Activated CD4-positive, alpha-beta T cell treated with anti-CD3 and anti-CD28 coated beads, Interleukin-2, amount 50 U/mL, for 48 hours (primary cell): ENCODE measurements around the gene CNTNAP5.
"Not testable (repeated sequence)": the region's sequence is repeated elsewhere in the genome, so short reads cannot be mapped to it uniquely, and the experiment has no call there.

Experiments used
- DNase-seq, 2 experiments: peaks; one replicate each; pipeline ENCODE4 v3.0.0-alpha.2; 2020

CNTNAP5 gene

GRCh38 chr2:124333784-124334183 lies 308.7 kb downstream of the CNTNAP5 start:
- DNase-seq: no peak

- no peak for DNase-seq
These were observed 310.0 kb downstream of the CNTNAP5 start for GRCh38 chr2:124335058-124335457.

- DNase-seq: no peak
These were observed 314.6 kb downstream of the CNTNAP5 start for GRCh38 chr2:124339709-124340108.

GRCh38 chr2:124343827-124344498 lies 318.9 kb downstream of the CNTNAP5 start:
- DNase-seq: no peak

GRCh38 chr2:124347209-124347608 lies 322.1 kb downstream of the CNTNAP5 start:
- DNase-seq: no peak

- no peak for DNase-seq
These were observed 328.6 kb downstream of the CNTNAP5 start for GRCh38 chr2:124353656-124354055.

GRCh38 chr2:124354466-124354865 lies 329.4 kb downstream of the CNTNAP5 start:
- DNase-seq: no peak

GRCh38 chr2:124361966-124362365 lies 336.9 kb downstream of the CNTNAP5 start:
- DNase-seq: not testable (repeated sequence)

GRCh38 chr2:124369181-124369580 lies 344.1 kb downstream of the CNTNAP5 start:
- DNase-seq: no peak

- no peak for DNase-seq
These were observed 355.2 kb downstream of the CNTNAP5 start for GRCh38 chr2:124380221-124380749.

GRCh38 chr2:124382067-124382618 lies 357.1 kb downstream of the CNTNAP5 start:
- DNase-seq: no peak

- DNase-seq: no peak
These were observed 370.9 kb downstream of the CNTNAP5 start for GRCh38 chr2:124395961-124396360.

- DNase-seq: no peak
These were observed 377.2 kb downstream of the CNTNAP5 start for GRCh38 chr2:124402274-124402673.

- DNase-seq: not testable (repeated sequence)
These were observed 382.9 kb downstream of the CNTNAP5 start for GRCh38 chr2:124407836-124408534.

- no peak for DNase-seq
These were observed 399.0 kb downstream of the CNTNAP5 start for GRCh38 chr2:124424074-124424473.

GRCh38 chr2:124426122-124426521 lies 401.0 kb downstream of the CNTNAP5 start:
- DNase-seq: no peak

GRCh38 chr2:124426625-124427024 lies 401.5 kb downstream of the CNTNAP5 start:
- no peak for DNase-seq

GRCh38 chr2:124437811-124438210 lies 412.7 kb downstream of the CNTNAP5 start:
- DNase-seq: no peak

GRCh38 chr2:124450481-124450880 lies 425.4 kb downstream of the CNTNAP5 start:
- no peak for DNase-seq

GRCh38 chr2:124476291-124476690 lies 451.2 kb downstream of the CNTNAP5 start:
- no peak for DNase-seq

- DNase-seq: no peak
These were observed 453.7 kb downstream of the CNTNAP5 start for GRCh38 chr2:124478761-124479160.

GRCh38 chr2:124480958-124481357 lies 455.9 kb downstream of the CNTNAP5 start:
- DNase-seq: no peak

GRCh38 chr2:124482044-124482443 lies 457.0 kb downstream of the CNTNAP5 start:
- no peak for DNase-seq

GRCh38 chr2:124482551-124482950 lies 457.5 kb downstream of the CNTNAP5 start:
- no peak for DNase-seq
